Astrocyte of the spinal cord (primary cell): Measurements from ENCODE around the gene SRRM5.
"Not testable (repeated sequence)": the region's sequence is repeated elsewhere in the genome, so short reads cannot be mapped to it uniquely, and the experiment has no call there.

Source experiments
- DNase-seq: peaks from one replicate; pipeline ENCODE4 v3.0.0; 2011; ENCODE audit warnings: low read depth, low spot score
- H3K4me3 ChIP-seq: 2 replicates; pipeline ENCODE4 v1.5.1; 2011; ENCODE audit warnings: low read depth, mild to moderate bottlenecking, low read length, moderate library complexity
- in situ Hi-C: cut with HindIII; loops from 2 replicates; pipeline ENCODE4 v1.10.0; 2017; ENCODE audit warnings: low sequenced_read_pairs
- TF ChIP-seq, protein P1 (sequence below): IDR thresholded peaks from 2 replicates; pipeline ENCODE4 v1.5.1; 2012; ENCODE audit warnings: low read depth, mild to moderate bottlenecking, low read length, inconsistent platforms

Gene SRRM5

DNA sequence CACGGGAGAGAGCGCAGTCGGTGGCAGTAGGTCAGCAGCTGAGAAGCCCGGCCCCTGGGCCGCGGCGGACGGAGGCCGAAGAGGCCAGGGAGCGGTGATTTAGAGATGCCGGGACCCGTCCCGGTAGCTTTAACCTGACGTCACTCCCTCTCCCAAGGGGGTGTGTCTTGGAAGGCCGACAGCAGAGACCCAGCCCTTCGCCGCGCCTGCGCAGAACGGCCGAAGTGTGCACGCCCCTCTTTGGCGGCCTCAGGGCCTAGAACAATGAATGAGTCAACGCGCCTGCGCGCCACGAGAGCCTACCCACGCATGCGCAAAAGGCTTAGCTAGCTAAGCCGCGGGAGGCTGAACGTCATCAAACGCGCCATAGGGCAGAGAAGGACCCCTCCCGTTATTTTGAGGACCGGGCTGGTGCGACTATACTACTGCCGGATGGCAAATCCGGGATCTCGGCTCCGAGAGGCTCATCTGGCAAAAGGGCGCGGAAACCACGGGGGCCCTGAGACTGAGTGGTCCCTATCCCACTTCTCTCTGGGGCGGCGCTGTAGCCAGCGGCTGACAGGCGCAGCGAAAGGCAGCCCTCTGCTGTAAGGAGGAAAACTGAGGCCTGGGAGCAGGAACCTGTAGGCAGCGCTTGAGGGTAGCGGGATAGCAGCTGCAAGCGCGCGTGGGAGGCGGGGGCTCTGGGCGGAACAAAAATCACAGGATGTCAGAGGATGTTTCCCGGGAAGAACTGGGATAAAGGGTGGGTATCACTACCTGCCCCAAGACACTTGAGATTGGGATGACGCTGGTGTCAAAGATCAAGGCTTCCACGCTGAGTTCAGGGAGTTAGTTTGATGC lies 15.7 kb upstream of the SRRM5 start, which contains the start of the genes IRGQ and ZNF576:
Gene IRGQ (minus strand): TSS at position 136 of the 843 bp plus-strand sequence. CDS start 796 bp downstream, outside the sequence.
Gene ZNF576 (plus strand): TSS at position 597 of the 843 bp plus-strand sequence. CDS start 514 bp downstream, outside the sequence.
- H3K4me3 ChIP-seq, result peak within 1 kb of the TSS; percentile 91
- in situ Hi-C loops, result no loop called here
- TF ChIP-seq, protein P1, sequence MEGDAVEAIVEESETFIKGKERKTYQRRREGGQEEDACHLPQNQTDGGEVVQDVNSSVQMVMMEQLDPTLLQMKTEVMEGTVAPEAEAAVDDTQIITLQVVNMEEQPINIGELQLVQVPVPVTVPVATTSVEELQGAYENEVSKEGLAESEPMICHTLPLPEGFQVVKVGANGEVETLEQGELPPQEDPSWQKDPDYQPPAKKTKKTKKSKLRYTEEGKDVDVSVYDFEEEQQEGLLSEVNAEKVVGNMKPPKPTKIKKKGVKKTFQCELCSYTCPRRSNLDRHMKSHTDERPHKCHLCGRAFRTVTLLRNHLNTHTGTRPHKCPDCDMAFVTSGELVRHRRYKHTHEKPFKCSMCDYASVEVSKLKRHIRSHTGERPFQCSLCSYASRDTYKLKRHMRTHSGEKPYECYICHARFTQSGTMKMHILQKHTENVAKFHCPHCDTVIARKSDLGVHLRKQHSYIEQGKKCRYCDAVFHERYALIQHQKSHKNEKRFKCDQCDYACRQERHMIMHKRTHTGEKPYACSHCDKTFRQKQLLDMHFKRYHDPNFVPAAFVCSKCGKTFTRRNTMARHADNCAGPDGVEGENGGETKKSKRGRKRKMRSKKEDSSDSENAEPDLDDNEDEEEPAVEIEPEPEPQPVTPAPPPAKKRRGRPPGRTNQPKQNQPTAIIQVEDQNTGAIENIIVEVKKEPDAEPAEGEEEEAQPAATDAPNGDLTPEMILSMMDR, result peak; percentile 23
- peak; percentile 99 for DNase-seq

DNA sequence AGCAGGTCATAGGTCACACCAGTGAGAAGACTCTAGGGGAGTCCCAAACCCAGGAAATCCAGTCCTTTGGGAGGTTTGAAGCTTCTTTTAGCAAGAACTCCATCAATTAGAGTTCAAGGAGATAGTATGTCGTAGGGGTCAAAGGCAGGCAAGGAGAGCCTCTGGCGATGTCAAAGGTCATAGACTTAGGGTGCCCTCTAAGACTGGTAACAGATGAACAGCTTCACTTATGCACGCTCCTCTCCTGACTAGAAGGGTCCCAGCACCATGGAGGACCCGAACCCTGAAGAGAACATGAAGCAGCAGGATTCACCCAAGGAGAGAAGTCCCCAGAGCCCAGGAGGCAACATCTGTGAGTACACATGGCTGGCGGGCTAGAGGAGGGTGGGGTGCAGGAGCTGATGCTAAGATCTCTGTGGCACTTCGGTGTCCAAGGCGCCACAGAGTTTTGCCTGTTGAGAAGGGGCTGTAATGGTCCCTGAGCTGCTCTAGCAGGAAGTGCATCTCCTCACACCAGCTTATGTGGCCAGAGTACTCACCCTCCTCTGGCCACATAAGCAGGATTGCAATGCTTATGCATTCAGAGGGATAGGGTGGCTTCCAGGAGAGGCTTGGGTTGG lies 14.9 kb upstream of the SRRM5 start:
- no peak for DNase-seq
- TF ChIP-seq, protein P1, result no peak
- H3K4me3 ChIP-seq, result peak overlapping the region; percentile 91
- in situ Hi-C loops, result no loop called here

DNA sequence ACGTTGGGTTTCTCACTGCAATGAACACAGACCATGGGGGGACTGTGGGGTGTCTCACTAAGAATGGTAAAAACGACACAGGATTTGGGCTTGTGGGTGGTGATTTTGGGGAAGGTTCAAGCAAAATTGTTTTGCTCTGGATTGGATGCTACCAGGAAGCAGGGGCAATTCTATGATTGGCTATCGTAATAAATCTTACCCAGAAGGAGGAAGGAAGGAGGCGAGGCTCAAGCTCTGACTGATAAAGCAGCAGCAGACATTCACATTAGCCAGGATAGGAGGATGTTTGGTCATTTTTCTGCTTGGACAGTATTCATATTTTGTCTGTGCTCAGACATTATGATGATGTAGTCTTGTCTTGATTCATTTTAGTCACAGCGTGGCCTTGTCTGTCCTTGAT lies 14.0 kb upstream of the SRRM5 start:
- H3K4me3 ChIP-seq, result no peak overlapping the region
- no peak for DNase-seq
- TF ChIP-seq, protein P1, result no peak
- in situ Hi-C loops, result no loop called here

DNA sequence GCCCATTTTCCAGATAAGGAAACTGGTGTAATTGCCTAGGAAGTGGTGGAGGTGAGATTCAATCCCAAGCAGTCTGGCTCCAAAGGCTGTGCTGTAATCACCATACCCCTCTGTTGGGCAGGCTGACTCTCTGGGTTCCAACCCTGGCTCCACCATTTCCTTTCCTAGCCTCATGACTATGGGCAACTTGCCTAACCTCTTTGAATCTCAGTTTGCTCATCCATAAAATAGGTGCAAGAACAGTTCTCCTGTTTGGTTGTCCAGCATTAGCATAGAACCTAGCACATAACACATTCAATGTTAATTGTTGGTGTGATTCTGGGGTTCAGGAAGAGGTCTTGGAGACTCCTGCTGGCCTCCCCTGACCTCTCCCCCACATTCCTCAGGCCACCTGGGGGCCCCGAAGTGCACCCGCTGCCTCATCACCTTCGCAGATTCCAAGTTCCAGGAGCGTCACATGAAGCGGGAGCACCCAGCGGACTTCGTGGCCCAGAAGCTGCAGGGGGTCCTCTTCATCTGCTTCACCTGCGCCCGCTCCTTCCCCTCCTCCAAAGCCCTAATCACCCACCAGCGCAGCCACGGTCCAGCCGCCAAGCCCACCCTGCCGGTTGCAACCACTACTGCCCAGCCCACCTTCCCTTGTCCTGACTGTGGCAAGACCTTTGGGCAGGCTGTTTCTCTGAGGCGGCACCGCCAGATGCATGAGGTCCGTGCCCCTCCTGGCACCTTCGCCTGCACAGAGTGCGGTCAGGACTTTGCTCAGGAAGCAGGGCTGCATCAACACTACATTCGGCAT lies 13.2 kb upstream of the SRRM5 start:
- no peak overlapping the region for H3K4me3 ChIP-seq
- DNase-seq, result no peak
- TF ChIP-seq, protein P1, result no peak
- in situ Hi-C loops, result no loop called here

DNA sequence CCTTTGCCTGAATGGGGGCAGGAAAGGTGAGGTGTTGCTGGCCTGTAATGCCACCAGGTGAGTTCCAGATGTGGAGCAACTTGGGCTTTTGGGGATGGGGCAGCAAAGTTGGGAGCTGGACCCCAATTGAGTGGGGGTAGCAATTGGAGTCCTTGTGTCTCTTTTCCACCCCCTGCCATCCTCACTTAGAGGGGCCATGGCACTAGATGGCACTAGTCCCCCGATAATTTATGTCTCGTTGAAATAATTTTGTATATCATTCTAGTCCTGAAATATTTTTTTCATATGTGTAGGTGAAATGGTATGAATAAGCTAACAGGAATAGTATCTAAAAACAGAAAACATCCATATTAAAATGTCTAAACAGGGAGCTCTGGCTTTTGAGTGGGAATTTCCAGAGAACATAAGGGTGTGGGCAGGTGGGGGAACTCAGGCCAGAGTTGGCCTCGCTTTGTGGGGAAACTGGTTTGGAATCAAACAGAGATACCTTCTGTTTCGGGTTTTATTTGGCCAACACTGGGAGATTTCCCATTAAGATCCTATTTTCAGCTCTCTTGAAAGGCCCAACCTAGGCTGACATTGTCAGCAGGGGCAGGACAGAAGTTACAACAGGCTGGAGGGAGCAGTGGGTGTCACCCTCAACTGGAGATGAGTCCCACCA lies 12.1 kb upstream of the SRRM5 start:
- TF ChIP-seq, protein P1, result peak; percentile 9
- DNase-seq, result no peak
- in situ Hi-C loops, result no loop called here
- no peak overlapping the region for H3K4me3 ChIP-seq

DNA sequence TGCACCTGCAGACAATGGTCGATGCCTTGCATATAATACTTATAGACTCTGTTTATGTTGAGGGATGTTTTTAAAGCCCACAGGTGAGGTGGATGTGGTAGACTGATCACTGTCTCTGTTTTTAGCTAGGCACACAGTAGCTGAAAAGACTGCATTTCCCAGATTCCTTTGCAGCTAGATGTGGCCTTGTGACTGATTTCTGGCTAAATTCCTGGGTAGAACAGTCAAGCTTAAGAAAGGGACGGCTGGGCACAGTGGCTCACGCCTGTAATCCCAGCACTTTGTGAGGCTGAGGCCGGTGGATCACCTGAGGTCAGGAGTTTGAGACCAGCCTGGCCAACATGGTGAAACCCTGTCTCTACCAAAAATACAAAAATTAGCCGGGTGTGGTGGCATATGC lies 11.6 kb upstream of the SRRM5 start:
- in situ Hi-C loops, DNase-seq, H3K4me3 ChIP-seq: not testable (repeated sequence)
